ENCODE results near the gene TLR6.

DNA sequence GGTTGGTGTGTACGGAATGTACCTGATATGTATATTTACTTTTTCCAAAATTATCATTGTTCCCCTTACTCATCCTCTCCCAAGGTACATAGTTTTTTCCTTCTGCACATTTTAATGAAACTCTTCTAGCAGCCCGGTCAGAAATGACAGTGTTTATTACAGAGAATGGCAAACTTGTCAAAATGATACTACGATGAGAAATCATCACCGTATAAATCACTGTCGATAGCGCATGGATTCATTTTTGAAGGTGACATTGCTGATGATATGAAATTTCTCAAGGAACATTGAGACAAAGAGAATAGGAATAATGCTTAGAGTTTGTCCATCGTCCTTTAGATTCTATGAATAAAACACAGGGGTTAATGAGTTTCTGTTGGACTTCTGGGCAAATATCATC lies 41.6 kb upstream of the TLR6 start:
- TF ChIP-seq POLR2AphosphoS5 (IDR thresholded peaks at IDR 0.05; ENCODE audit: low read depth, low read length) (no peak), RCOR1 (IDR thresholded peaks at IDR 0.05; ENCODE audit: low read length) (no peak), MXI1 (IDR thresholded peaks at IDR 0.05; ENCODE audit: low read depth, low read length) (no peak), CHD2 (IDR thresholded peaks at IDR 0.05; ENCODE audit: low read length, partially characterized antibody) (no peak), FOSL2 (IDR thresholded peaks at IDR 0.05; ENCODE audit: borderline replicate concordance, low read depth) (no peak), RFX5 (IDR thresholded peaks at IDR 0.05; ENCODE audit: low read length) (no peak), NFIC (IDR thresholded peaks at IDR 0.05; ENCODE audit: borderline replicate concordance) (no peak), MEF2A (IDR thresholded peaks at IDR 0.05; ENCODE audit: borderline replicate concordance, low read depth) (no peak), FOXJ3 (CRISPR knock-in tag; IDR thresholded peaks at IDR 0.05) (no peak), ELF1 (IDR thresholded peaks at IDR 0.05) (no peak)
- TF ChIP-seq, protein P1, sequence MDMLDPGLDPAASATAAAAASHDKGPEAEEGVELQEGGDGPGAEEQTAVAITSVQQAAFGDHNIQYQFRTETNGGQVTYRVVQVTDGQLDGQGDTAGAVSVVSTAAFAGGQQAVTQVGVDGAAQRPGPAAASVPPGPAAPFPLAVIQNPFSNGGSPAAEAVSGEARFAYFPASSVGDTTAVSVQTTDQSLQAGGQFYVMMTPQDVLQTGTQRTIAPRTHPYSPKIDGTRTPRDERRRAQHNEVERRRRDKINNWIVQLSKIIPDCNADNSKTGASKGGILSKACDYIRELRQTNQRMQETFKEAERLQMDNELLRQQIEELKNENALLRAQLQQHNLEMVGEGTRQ (IDR thresholded peaks at IDR 0.05; ENCODE audit: borderline replicate concordance, low read depth, low read length) = no peak
- TF ChIP-seq, protein P2, sequence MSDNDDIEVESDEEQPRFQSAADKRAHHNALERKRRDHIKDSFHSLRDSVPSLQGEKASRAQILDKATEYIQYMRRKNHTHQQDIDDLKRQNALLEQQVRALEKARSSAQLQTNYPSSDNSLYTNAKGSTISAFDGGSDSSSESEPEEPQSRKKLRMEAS (IDR thresholded peaks at IDR 0.05; ENCODE audit: low read depth) = no peak
- TF ChIP-seq, protein P3, sequence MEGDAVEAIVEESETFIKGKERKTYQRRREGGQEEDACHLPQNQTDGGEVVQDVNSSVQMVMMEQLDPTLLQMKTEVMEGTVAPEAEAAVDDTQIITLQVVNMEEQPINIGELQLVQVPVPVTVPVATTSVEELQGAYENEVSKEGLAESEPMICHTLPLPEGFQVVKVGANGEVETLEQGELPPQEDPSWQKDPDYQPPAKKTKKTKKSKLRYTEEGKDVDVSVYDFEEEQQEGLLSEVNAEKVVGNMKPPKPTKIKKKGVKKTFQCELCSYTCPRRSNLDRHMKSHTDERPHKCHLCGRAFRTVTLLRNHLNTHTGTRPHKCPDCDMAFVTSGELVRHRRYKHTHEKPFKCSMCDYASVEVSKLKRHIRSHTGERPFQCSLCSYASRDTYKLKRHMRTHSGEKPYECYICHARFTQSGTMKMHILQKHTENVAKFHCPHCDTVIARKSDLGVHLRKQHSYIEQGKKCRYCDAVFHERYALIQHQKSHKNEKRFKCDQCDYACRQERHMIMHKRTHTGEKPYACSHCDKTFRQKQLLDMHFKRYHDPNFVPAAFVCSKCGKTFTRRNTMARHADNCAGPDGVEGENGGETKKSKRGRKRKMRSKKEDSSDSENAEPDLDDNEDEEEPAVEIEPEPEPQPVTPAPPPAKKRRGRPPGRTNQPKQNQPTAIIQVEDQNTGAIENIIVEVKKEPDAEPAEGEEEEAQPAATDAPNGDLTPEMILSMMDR (IDR thresholded peaks at IDR 0.05) = no peak

Measured in SK-N-SH (cell line).